HG02884 (cell line): ENCODE measurements around the gene HBG1.
"Not testable (repeated sequence)": the region's sequence is repeated elsewhere in the genome, so short reads cannot be mapped to it uniquely, and the experiment has no call there.

Source experiments
- ATAC-seq: cut with Tn5 transposase; IDR thresholded peaks from one replicate; pipeline ENCODE4 v1.9.1; 2021; ENCODE audit warnings: mild to moderate bottlenecking, moderate library complexity; ENCODE audit not compliant: unreplicated experiment

Gene HBG1

GRCh38 chr11:5249807-5250396 lies at the start of gene HBG1:
TSS of gene HBG1 (minus strand) at chr11:5249857. CDS start at chr11:5249804, 53 bp downstream.
- ATAC-seq = not testable (repeated sequence)

DNA sequence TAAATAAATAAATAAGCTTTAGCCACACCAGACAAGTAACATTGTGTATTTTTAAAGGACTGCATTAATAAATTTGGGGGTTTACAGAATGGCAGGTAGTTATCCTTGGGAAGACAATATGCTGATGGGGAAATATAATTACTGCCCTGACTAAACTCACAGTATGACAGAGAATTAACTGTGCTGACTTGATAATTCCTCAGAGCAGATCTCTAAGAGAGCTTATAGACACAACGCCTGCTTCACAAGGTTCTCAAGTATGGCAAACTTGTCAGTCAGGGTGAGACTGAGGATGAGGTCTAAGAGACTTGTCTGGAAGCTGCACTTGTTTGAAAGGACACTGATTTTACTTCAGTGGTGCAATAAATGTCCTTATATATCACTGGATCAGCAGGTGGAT lies 48.8 kb upstream of the HBG1 start:
- ATAC-seq = no peak

- ATAC-seq = no peak
Measured at GRCh38 chr11:5297721-5298323, 48.2 kb upstream of the HBG1 start.

- ATAC-seq = not testable (repeated sequence)
Measured at GRCh38 chr11:5294342-5294995, 44.8 kb upstream of the HBG1 start.

GRCh38 chr11:5293028-5293427 lies 43.4 kb upstream of the HBG1 start:
- ATAC-seq = no peak

- peak; percentile 98 for ATAC-seq
Measured at GRCh38 chr11:5291207-5291838, 41.7 kb upstream of the HBG1 start.

- ATAC-seq = no peak
Measured at GRCh38 chr11:5290106-5290505, 40.4 kb upstream of the HBG1 start.

GRCh38 chr11:5289696-5290095 lies 40.0 kb upstream of the HBG1 start:
- no peak for ATAC-seq

GRCh38 chr11:5288906-5289550 lies 39.4 kb upstream of the HBG1 start:
- ATAC-seq = no peak

- ATAC-seq = no peak
Measured at GRCh38 chr11:5288108-5288905, 38.6 kb upstream of the HBG1 start.

DNA sequence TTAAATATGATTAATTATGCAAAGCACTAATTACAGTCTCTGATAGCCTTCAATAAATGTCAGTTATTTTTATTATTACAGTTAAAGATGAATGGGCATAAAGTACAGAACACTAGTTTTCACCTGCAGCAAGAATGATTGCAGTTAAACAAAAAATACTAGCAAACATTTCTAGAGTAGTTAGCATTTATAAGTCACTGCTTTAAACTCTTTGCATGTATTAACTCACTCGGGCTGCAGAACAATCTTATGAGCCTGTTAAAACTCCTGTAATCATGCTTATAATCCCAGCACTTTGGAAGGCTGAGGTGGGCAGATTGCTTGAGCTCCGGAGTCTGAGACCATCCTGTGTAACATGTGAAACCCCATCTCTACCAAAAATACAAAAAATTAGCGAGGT lies 37.2 kb upstream of the HBG1 start:
- no peak for ATAC-seq

GRCh38 chr11:5286351-5286750 lies 36.7 kb upstream of the HBG1 start:
- ATAC-seq = no peak

GRCh38 chr11:5285703-5286340 lies 36.2 kb upstream of the HBG1 start:
- no peak for ATAC-seq

- no peak for ATAC-seq
Measured at GRCh38 chr11:5284637-5285036, 35.0 kb upstream of the HBG1 start.

DNA sequence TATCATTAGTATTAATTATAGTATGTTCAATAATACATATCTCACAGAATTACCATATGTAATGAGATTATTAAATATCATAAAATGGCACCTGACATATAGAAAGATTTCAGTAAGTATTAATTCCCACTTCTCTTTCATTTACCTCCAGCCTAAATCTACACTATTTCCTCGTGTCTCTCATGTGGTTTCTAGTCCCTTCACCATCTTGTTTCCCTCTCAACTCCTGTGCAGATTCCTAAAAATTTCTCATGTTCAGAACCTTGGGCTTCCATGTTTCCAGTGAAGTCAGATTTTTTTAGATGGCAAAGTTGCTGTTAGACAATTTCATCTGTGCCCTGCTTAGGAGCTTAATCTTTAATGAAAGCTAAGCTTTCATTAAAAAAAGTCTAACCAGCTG lies 34.2 kb upstream of the HBG1 start:
- no peak for ATAC-seq

DNA sequence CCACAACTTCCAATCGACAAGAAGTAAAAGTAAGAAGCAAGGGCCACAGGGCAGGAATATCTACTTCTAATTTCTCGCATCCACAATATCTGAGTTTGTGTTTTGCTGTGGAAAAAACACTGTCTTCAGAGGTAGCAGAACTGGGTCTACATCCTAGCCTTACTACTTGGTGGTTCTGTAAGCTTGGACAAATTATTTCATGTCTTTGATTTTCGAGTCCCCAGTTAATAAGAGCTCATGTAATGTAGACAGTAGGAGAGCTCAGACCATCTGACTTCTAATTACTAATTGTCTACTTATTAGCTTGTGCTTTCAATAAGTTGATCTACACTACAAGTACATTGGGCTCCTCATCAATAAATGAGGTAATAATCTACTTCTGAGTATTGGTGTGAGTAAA lies 33.4 kb upstream of the HBG1 start:
- ATAC-seq = no peak

- no peak for ATAC-seq
Measured at GRCh38 chr11:5282628-5283027, 33.0 kb upstream of the HBG1 start.

GRCh38 chr11:5281596-5281995 lies 31.9 kb upstream of the HBG1 start:
- no peak for ATAC-seq

GRCh38 chr11:5280582-5281102 lies 31.0 kb upstream of the HBG1 start:
- ATAC-seq = peak; percentile 92
